Activated T-helper 2 cell treated with anti-CD3 and anti-CD28 coated beads, Interferon-gamma antibody, Interleukin-2, Interleukin-4, amounts not matched to agents 10 μg/mL and 5 μg/mL and 100 μg/mL, durations not matched to agents 14 hours and 24 hours and 36 hours (primary cell): ENCODE measurements around the gene LMAN2L. TPM values are rescaled to one million over a fixed set of nuclear protein-coding genes. Genes with fewer than 3 reads are reported as not detected.

Source experiments
- DNase-seq: peaks from one replicate; pipeline ENCODE4 v3.0.0; 2021; ENCODE audit warnings: low spot score
- H3K27ac Mint-ChIP-seq: one replicate; pipeline ENCODE4 v1.8.0; 2021; ENCODE audit warnings: mixed read lengths
- H3K27me3 Mint-ChIP-seq: one replicate; pipeline ENCODE4 v1.8.0; 2021; ENCODE audit warnings: low read depth, mixed read lengths
- H3K36me3 Mint-ChIP-seq: one replicate; pipeline ENCODE4 v1.8.0; 2021; ENCODE audit warnings: low read depth, mixed read lengths
- H3K4me1 Mint-ChIP-seq: one replicate; pipeline ENCODE4 v1.8.0; 2021; ENCODE audit warnings: low read depth, mixed read lengths
- H3K4me3 Mint-ChIP-seq: one replicate; pipeline ENCODE4 v1.8.0; 2021; ENCODE audit warnings: low read depth, mild to moderate bottlenecking, moderate library complexity, mixed read lengths
- H3K9me3 Mint-ChIP-seq: one replicate; pipeline ENCODE4 v1.8.0; 2021; ENCODE audit warnings: mixed read lengths
- intact Hi-C: fragments of 100-400 bp; cut with micrococcal nuclease; formaldehyde crosslinking; loops from one replicate; pipeline ENCODE4 v1.15.1; 2023
- total RNA-seq: library from RNA; stranded (reverse); gene quantifications from 2 replicates; pipeline ENCODE4 v1.2.3, GENCODE V29; 2022

LMAN2L gene
- total RNA-seq, 1 donor from 2014 or later = 6.0 TPM

DNA sequence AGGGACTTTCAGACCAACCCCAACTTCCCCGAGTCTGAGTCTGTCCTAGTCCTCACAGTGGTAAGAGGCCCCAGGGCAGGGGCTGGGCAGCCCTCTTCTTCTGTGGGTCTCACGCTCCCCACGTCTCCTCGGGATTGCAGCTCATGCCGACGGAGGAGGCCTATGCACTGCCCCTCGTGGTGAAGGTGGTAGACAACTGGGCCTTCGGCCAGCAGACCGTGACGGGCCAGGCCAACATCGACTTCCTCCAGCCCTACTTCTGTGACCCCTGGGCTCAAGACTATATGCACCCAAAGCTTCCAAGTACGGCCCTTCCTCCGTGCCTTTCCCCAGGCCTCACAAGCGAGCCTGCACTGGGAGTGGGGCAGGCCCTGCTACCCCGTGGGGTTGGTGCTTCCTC, 44.3 kb downstream of the LMAN2L start:
- Mint-ChIP-seq H3K27me3 (no peaks in the 10 kb centered on the region), H3K27ac (no peak overlapping the region), H3K9me3 (no peaks in the 10 kb centered on the region), H3K4me3 (no peak overlapping the region), H3K4me1 (no peaks in the 10 kb centered on the region), H3K36me3 (no peaks in the 10 kb centered on the region)
- no peak for DNase-seq
- intact Hi-C loops = no loop called here

DNA sequence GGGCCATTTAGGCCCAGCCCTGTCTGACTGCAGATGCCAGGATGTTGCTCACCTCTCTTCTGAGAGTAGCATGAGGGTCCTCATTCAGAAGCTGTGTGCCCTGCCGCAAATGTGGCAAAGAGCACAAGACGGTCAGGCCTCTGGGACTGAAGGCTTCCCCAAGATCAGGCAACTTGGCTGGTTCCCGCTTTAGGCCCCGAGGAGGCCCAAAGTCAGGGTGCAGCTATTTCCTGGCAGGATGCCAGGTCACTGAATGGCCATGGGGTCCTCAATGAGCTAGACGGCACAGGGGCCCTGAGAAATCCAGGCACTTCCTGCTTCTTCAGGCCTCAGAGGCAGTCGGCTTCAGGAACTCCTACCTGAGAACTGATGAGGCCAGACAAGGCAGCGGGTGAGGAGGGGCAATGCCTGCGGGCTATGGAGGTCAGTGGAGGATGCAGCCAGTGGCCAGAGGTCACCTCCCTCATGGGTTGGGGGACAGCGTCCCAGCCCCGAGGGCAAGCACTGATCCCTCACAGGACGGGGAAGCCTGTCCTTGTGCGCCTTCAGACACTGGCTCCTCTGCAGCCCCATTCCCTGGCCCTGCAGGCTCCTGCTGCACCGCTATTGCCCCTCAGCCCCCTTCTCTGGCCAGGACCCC, 44.9 kb downstream of the LMAN2L start:
- Mint-ChIP-seq H3K4me1 (no peaks in the 10 kb centered on the region), H3K27me3 (no peaks in the 10 kb centered on the region), H3K4me3 (no peak overlapping the region), H3K27ac (no peak overlapping the region), H3K9me3 (no peaks in the 10 kb centered on the region), H3K36me3 (no peaks in the 10 kb centered on the region)
- DNase-seq = no peak
- intact Hi-C loops = no loop called here

DNA sequence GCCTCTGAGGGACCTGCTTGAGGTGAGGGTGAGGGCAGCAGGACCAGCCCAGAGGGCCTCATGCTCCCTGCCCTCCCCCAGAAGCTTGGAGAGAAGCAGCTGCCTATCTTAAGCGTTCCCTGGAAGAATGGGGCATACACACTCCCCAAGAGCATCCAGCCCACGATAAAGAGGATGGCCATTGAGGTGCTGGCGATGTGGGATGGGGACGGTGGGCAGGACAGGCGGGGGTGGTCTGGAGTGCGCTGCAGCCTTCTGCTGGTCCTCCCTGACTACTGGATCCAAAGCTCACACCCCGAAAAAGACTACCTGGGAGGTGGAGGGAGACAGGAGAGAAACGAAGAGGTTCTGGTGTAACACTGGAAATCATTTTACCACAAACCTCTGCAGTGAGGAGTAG, 45.6 kb downstream of the LMAN2L start:
- Mint-ChIP-seq H3K9me3 (no peaks in the 10 kb centered on the region), H3K4me1 (no peaks in the 10 kb centered on the region), H3K27me3 (no peaks in the 10 kb centered on the region), H3K36me3 (no peaks in the 10 kb centered on the region), H3K4me3 (no peak overlapping the region), H3K27ac (no peak overlapping the region)
- intact Hi-C loops = no loop called here
- DNase-seq = no peak

DNA sequence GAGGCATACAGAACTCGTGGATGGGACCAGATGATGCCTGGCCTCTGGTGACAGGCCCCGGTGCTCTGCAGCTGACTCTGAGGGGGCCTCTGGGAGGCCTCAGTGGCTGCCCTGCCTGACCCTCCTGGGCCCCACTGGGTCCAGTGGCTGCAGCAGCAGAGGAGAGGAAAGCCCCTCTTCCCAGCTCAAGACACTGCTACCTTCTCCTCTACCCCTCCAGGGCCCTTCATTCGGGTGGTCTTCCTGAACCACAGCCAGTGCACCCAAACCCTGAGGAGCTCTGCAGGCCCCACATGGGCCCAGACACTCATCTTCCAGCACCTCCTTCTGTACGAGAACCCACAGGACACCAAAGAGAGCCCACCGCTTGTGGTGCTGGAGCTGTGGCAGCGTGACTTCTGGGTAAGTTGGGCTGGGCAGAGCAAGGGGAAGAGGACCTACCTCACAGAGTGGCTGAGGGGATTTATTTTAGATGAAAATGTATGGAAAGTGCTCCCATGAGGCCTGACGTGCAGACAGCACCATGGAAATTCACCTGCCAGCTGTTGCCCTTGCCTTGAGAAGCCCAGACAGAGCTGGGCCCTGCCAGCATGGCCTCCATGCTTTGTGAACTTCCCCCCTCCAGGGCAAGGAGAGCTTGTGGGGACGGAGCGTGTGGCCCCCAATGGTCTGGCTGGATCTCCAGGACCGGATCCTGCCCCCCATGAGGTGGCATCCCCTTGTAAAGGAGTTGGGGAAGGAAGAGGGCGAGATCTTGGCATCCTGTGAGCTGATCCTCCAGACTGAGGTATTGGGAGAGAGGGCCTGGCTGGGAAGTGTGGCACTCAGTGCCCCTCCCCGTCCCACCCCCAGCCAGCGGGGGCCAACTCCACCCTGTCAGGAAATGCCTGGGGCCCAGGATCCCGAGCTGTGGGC, 46.3 kb downstream of the LMAN2L start:
- intact Hi-C loops = no loop called here
- H3K27me3 Mint-ChIP-seq = no peaks in the 10 kb centered on the region
- no peaks in the 10 kb centered on the region for H3K9me3 Mint-ChIP-seq
- DNase-seq = no peak
- no peaks in the 10 kb centered on the region for H3K4me1 Mint-ChIP-seq
- no peak overlapping the region for H3K27ac Mint-ChIP-seq
- no peaks in the 10 kb centered on the region for H3K36me3 Mint-ChIP-seq
- no peak overlapping the region for H3K4me3 Mint-ChIP-seq

DNA sequence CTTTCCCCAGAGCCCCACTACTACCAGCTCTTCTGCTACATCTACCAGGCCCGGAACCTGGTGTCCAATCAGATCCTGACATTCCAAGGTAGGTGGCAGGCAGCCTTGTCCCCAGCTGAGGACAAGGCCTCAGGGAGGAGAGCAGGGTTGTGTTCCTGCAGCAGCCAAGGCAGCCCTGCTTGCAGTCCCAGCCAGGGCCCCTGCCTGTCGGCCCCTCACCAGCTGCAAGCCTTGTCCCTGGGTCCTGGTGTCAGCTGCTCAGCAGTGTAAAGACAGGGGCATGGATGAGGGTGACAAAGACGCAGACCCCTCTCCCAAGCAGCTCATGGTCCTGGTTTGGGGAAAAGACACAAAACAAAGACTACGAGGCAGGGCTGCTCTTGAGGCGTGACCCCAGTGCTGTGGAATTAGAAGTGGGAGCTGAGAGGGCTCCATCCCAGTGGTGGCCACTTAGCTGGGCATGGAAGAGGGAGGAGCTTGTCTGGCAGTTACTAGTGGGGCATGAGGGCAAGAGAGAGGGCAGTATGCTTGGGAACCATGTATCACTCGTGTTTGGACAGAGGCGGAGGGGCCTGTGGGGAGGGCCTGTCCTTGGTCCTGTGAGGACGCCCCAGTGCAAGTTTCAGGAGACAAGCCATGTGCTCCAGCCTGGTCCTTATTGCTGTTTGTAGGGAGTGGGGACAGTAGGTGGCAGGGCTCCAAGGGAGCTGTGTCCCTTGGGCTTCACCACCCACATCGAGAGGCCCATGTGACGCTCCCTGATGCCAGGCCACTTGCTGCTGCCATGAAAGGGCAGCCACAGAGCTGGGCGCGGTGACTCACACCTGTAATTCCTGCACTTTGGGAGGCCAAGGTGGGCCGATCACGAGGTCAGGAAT, 47.5 kb downstream of the LMAN2L start:
- intact Hi-C loops = no loop called here
- H3K4me3 Mint-ChIP-seq = no peak overlapping the region

DNA sequence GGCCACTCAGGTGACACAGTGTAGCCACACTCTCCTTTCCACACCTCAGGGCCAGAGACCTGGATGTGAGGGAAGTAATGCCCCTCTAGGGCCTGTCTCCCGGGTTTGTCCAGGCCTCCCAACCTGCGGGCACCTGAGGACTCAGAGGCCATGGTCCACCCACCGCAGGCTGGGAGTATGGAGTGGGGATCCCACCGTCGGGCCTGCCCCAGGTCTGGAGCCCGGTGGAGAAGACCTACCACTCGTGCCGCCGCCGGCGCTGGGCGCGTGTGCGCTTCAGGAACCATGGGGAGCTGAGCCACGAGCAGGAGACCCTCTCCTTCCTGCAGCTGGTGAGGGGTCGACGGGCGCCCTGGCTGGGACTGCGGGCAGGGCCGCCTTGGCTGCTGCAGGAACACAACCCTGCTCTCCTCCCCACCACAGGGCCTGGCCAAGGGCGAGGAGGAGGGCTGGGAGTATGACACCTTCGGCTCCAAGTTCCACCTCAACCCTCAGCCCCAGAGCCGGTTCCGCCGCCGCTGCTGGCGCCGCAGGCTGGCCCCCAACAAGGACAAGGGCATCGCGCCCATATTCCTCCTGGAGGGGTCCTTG, 48.7 kb downstream of the LMAN2L start:
- no peak for DNase-seq
- Mint-ChIP-seq H3K27ac (no peak overlapping the region), H3K9me3 (no peaks in the 10 kb centered on the region), H3K4me1 (no peaks in the 10 kb centered on the region), H3K36me3 (no peaks in the 10 kb centered on the region), H3K4me3 (no peak overlapping the region), H3K27me3 (no peaks in the 10 kb centered on the region)
- intact Hi-C loops = no loop called here

More for the DNA sequence above, 47.5 kb downstream of the LMAN2L start:
- Mint-ChIP-seq H3K4me1 (no peaks in the 10 kb centered on the region), H3K27me3 (no peaks in the 10 kb centered on the region), H3K27ac (no peak overlapping the region), H3K9me3 (no peaks in the 10 kb centered on the region), H3K36me3 (no peaks in the 10 kb centered on the region)
- DNase-seq = no peak

DNA sequence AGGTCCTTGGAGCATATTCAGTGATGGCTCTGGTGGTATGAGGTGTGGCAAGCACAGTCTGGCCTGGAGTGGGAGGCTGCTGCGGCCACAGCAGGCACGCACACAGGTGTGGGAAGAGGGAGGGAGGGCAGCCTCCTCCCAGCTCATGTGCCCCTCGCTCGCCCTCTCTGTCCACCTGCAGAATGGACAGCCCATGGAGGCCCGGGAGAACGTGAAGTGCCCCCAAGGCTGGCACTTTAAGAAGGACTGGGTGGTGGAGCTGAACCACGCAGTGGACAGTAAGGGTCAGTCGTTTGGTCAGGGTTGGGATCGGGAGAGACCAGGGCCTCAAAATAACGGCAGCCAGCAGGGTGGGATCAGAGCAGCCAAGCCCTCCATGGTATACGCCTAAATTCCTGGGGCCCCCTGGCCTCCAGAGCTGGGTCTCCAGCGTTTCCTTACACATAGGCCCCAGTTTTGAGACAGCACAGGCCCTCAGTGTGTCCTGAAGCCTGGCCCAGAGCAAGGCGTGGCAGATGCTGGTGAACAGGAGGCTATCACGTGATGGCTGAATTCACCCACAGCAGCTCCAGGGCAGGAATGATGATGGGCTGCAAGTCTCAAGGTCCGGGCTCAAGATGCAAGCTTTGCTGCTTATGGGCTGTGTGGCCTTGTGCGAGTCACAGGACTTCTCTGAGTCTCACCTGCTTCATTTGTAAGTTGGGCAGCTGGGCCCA, 49.4 kb downstream of the LMAN2L start:
- intact Hi-C loops = no loop called here
- H3K9me3 Mint-ChIP-seq = no peaks in the 10 kb centered on the region
- no peak overlapping the region for H3K27ac Mint-ChIP-seq
- H3K4me3 Mint-ChIP-seq = no peak overlapping the region
- no peaks in the 10 kb centered on the region for H3K27me3 Mint-ChIP-seq
- no peaks in the 10 kb centered on the region for H3K36me3 Mint-ChIP-seq
- DNase-seq = no peak
- no peaks in the 10 kb centered on the region for H3K4me1 Mint-ChIP-seq

DNA sequence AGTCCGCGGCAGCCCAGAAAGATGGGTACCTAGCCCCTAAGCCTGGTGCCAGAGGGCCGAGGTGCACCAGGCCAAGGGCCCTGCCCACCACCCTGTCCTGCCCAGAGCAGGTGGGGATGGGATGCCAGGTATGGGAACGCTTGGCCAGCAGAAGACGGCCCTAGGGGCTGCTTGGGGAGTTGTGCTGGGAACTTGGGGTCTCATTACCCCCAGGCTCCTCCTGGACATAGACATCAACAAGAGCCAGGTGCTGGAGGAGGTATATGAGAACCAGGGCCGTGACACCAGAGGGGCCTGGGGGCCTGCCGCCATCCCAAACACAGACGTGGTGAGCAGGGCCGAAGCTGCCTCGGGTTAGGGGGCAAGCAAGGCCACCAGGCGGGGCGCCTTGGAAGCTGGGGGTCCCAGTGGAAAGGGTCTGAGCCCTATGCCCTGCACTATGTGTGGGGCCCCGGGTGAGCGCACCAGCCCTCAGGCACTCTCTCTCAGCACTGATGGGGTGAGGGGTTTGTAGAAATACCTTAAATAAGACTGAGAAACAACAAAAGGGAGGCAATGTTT, 50.4 kb downstream of the LMAN2L start:
- no peak for DNase-seq
- Mint-ChIP-seq H3K4me1 (no peaks in the 10 kb centered on the region), H3K27me3 (peaks cover 2% of the 10 kb centered on the region), H3K9me3 (no peaks in the 10 kb centered on the region), H3K36me3 (no peaks in the 10 kb centered on the region), H3K4me3 (no peak overlapping the region), H3K27ac (no peak overlapping the region)
- intact Hi-C loops = no loop called here

DNA sequence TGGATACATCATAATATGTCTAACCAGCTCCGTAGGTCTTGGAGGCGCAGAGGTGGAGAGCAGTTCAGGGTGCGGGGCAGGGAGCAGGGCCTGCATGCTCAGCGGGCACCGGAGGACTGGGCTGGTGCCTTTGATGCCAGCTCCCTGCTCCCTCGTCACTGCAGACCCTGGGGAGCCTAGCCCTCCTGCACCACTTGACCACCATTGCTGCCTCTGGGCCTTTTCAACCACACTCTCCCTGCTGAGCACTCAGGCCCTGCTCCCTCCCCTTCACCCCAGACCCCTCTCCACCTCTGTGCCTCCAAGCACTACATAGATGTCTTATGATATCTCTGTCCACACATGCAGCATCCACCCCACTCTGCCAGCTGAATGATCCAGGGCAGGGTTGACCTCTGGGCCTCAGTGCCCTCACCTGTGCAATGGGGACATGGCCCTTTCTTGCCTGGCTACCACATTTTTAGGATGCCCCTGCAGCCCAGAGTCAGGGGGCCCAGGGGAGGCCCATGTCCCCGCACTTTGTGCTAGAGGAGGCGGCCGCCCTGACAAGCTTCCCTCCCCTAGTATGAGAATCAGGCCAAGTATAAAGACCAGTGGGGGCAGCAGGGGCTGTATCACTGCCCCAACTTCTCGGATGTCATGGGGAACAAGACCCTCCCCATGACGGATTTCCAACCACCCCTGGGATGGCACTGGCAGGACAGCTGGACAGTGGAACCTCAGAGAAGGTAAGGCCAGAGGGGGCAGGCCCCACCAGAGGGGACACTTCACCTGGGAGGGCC, 51.0 kb downstream of the LMAN2L start:
- Mint-ChIP-seq H3K9me3 (no peaks in the 10 kb centered on the region), H3K27ac (no peak overlapping the region), H3K4me3 (no peak overlapping the region), H3K36me3 (no peaks in the 10 kb centered on the region), H3K27me3 (peaks cover 4% of the 10 kb centered on the region), H3K4me1 (no peaks in the 10 kb centered on the region)
- intact Hi-C loops = no loop called here
- no peak for DNase-seq

DNA sequence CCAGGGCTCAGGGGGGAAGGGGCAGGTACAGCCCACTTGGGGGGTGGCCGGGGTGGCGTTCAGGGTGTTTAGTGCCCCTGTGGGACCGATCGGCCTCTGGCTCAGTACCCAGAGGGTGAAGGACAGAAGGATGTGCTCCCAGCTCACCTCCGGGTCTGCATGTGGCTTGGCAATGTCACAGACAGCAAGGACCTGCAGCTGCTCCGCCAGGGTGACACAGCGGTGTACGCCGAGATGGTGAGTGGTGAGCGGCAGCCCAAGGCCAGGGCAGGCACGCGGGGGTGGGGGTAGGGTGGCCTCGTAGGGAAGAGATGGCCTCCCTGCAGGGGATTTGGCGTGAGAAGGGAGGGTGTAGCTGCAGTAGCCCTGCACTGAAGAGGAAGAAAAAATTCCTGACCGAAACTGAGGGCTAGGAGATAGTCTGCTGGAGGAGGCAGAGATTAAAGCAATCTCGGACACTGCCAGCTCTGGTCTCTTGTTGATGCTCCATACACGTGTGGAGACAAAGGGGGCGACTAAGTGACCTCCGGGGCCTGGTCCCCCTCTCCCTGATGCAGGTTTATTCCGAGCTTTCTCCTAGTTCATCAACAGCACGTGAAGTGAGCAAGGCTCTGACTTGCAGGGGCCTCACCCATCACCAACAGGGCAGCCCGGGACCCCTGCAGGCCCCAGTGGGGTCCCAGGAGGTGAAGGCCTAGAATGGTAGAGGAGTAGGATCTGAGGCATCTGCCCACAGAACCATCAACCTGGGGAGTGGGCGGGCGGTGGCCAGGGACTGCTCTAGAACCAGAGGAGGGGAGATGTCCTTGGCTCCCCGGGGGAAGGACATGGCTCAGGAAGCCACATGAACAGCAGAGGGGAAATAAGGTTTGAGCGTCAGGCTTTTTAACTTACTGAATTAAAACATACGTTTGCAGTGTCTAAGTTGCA, 51.9 kb downstream of the LMAN2L start:
- H3K27ac Mint-ChIP-seq = no peak overlapping the region
- H3K27me3 Mint-ChIP-seq = peaks cover 6% of the 10 kb centered on the region
- intact Hi-C loops = no loop called here
- H3K9me3 Mint-ChIP-seq = no peaks in the 10 kb centered on the region
- H3K4me3 Mint-ChIP-seq = no peak overlapping the region
- DNase-seq = no peak
- no peaks in the 10 kb centered on the region for H3K4me1 Mint-ChIP-seq
- H3K36me3 Mint-ChIP-seq = no peaks in the 10 kb centered on the region

DNA sequence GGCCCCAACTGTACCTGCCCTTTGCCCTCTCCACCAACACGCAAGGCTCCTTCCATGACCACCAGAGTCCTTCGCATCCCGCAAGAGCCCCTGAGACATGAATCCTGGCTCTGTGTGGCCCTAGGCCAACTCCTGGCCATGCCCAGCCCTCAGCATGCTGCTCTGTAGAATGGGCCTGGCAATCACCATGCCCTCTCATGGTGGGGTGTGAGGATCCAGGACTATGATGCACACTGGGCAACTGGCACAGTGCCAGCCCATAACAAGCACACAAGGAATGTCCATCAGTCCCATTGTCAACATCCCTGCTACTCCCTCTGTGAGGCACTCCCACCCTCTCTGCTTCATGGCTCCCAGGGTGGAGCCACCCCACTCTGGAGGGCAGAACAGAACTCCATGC, 52.6 kb downstream of the LMAN2L start:
- H3K4me1 Mint-ChIP-seq = no peaks in the 10 kb centered on the region
- H3K4me3 Mint-ChIP-seq = no peak overlapping the region
- H3K27me3 Mint-ChIP-seq = peaks cover 7% of the 10 kb centered on the region
- no peak overlapping the region for H3K27ac Mint-ChIP-seq
- no peaks in the 10 kb centered on the region for H3K36me3 Mint-ChIP-seq
- H3K9me3 Mint-ChIP-seq = no peaks in the 10 kb centered on the region
- DNase-seq = no peak
- intact Hi-C loops = no loop called here
